WI38 (cell line): ENCODE measurements around the gene ALOX12.

Experiments
- H3K4me3 ChIP-seq: 2 replicates; pipeline ENCODE4 v1.5.1; 2011; ENCODE audit warnings: low read depth, mild to moderate bottlenecking, control low read depth, low read length
- CTCF ChIP-seq: IDR thresholded peaks from 2 replicates; pipeline ENCODE4 v1.5.1; 2012; ENCODE audit warnings: low read depth, mild to moderate bottlenecking, control low read depth, low read length

Gene ALOX12

GRCh38 chr17:7035591-7036368, 39.9 kb downstream of the ALOX12 start, which contains the start of gene SLC16A13:
Gene SLC16A13, plus strand, starts transcription at chr17:7036015. Its CDS starts 368 bp downstream, at chr17:7036383.
- H3K4me3 ChIP-seq, result peak within 1 kb of the TSS; percentile 74
- TF ChIP-seq CTCF, result no peak

- TF ChIP-seq CTCF, result 0 out of 2 replicates have a peak, but pooled peaks have one; percentile 3
- no peak overlapping the region for H3K4me3 ChIP-seq
Measured at GRCh38 chr17:7038025-7038862, 42.4 kb downstream of the ALOX12 start.

DNA sequence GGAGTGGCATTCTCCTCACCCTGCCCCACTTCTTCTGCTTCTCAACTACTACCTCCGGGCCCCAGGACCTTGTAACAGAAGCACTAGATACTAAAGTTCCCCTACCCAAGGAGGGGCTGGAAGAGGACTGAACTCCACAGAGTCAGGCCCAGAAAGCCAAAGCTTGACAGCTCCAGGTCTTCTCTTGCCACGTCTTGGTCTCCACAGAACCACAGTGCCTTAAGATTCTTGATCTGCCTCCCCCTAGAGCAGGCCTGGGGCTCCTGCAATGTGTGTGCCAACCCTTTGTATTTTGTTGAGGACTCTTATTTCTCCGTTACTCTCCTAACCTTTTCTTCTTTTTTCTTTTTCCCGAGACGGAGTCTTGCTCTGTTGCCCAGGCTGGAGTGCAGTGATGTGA, 44.0 kb downstream of the ALOX12 start:
- TF ChIP-seq CTCF, result no peak
- H3K4me3 ChIP-seq, result no peak overlapping the region

DNA sequence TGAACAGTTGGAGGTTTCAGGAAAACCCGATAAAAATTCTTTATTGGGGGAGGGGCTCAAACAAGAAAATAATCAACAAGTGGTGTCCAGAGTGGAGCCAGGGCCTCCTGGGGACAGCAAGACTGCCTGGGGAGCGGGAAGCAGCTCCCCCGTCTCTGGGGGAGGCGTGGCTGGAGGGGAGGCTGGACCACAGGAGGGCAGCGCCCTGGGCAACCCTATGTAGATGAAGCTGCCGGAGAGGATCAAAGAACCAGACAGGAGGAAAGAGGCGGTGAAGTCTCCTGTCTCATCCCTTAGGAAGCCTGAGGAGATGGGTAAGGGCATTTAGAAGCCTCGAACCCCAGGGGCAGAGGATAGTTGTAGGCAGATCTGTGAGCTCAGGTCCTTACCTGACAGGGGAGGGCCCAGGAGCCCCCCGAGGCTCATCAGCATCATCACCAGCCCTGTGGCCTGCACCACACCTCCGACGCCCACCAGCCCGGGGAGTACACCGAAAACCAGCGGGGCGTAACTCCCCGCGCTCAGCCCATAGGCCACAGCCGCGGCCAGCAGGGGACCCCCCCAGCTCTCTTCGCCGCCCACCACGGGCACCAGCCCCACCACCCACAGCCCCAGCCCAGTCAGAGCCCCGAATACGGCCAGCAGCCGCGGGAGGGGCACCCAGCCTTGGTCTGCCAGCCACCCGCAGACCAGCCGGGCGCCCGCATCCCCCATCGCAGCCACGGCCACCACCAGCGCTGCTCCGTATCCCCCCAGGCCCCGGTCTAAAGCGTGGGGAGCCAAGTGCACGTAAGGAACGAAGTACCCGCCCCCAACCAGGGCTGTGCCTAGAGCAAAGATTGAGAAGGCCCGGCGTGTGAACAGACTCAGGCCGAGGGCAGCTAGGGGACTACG, 46.0 kb downstream of the ALOX12 start:
- TF ChIP-seq CTCF, result no peak
- no peak overlapping the region for H3K4me3 ChIP-seq

DNA sequence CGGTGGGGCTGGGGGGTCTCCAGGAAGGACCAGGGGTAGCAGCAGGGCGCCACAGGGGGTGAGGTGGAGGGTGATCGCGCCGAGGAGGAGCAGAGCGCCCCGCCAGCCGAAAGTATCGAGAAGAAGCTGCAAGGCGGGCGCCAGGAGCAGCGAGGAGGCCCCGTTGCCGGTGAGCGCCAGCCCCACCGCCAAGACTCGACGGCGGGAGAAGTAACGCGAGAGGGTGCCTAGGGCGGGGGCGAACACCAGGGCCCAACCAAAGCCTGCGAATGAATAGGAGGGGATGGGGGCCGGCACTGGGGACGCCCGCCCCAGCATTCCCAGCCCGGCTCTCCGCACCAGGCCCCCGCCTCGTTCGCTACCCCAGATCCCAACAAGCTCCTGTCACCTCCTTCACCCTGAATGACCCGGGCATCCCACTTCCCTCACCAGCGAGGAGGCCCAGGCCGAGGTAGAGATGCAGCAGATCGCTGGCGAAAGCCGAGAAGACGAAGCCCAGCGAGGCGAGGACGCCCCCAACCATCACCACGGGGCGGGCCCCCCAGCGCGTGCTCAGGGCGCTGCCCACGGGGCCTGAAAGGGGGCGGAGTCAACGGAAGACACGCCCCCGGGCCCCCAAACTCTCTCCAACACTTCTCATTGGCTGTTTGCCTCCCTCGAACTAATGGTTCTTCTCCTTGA, 46.8 kb downstream of the ALOX12 start:
- no peak for TF ChIP-seq CTCF
- H3K4me3 ChIP-seq, result no peak overlapping the region

GRCh38 chr17:7043182-7043496, 47.3 kb downstream of the ALOX12 start:
- TF ChIP-seq CTCF, result no peak
- H3K4me3 ChIP-seq, result no peak overlapping the region
